Measurements from ENCODE around the gene C16orf54. TPM values are rescaled to one million over a fixed set of nuclear protein-coding genes. Genes with fewer than 3 reads are reported as not detected.
"Not testable (repeated sequence)": the region's sequence is repeated elsewhere in the genome, so short reads cannot be mapped to it uniquely, and the experiment has no call there.

Gene C16orf54
- total and polyA plus RNA-seq, 5 donors from 2014 or later = 31.4 to 89.4 (median 77.3) TPM

DNA sequence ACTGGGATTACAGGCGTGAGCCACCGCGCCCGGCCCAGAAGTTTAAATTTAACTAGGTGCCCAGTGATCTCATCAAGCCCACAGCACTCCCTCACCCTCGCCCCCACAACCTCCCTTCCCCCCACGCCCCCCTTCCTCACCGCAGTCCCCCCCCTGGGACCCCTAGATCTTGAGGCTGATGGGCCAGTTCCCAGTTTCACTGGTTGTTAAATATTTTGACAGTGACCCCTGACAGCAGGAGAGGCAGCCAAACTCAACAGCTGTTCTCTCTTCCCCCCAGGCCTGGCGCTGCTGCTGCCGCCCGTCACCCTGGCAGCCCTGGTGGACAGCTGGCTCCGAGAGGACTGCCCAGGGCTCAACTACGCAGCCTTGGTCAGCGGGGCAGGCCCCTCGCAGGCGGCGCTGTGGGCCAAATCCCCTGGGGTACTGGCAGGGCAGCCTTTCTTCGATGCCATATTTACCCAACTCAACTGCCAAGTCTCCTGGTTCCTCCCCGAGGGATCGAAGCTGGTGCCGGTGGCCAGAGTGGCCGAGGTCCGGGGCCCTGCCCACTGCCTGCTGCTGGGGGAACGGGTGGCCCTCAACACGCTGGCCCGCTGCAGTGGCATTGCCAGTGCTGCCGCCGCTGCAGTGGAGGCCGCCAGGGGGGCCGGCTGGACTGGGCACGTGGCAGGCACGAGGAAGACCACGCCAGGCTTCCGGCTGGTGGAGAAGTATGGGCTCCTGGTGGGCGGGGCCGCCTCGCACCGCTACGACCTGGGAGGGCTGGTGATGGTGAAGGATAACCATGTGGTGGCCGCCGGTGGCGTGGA is 51.2 kb downstream of the C16orf54 start:
- DNase-seq = no peak
- H3K9me3 Mint-ChIP-seq = no peaks in the 10 kb centered on the region
- no peak for ATAC-seq (ENCODE audit: low read depth in 2 of 2)

DNA sequence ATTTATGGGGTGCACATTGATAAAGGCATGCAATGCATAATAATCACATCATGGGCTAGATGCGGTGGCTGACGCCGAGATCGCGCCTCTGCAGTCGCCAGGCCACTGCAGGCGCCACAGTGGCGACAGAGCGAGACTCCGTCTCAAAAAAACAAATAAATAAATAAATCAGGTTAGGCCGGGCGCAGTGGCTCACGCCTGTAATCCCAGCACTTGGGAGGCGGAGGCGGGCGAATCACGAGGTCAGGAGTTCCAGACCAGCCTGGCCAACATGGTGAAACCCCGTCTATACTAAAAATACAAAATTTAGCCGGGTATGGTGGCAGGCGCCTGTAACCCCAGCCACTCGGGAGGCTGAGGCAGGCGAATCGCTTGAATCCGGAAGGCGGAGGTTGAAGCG is 53.2 kb downstream of the C16orf54 start:
- not testable (repeated sequence) for H3K4me3 Mint-ChIP-seq; H3K27me3 Mint-ChIP-seq; H3K4me1 Mint-ChIP-seq; ATAC-seq (ENCODE audit: low read depth in 2 of 2); DNase-seq; H3K36me3 Mint-ChIP-seq; H3K4me3 ChIP-seq (ENCODE audit: low read depth, low read length); H3K27ac Mint-ChIP-seq; H3K9me3 ChIP-seq (ENCODE audit: control insufficient read depth in 2 of 2, low read length in 2 of 2); H3K9me3 Mint-ChIP-seq; H3K4me1 ChIP-seq (ENCODE audit: control insufficient read depth, insufficient read depth, low read length, poor library complexity, severe bottlenecking); H3K36me3 ChIP-seq (ENCODE audit: control insufficient read depth, insufficient read depth, low read length); H3K27ac ChIP-seq (ENCODE audit: insufficient read depth, low read length, poor library complexity, severe bottlenecking); H3K27me3 ChIP-seq (ENCODE audit: control insufficient read depth, insufficient read depth, low read length)

More for the DNA sequence above, 51.2 kb downstream of the C16orf54 start:
- no peaks in the 10 kb centered on the region for H3K36me3 ChIP-seq (ENCODE audit: control insufficient read depth, insufficient read depth, low read length)
- peaks cover 4% of the 10 kb centered on the region for H3K27me3 Mint-ChIP-seq
- H3K36me3 Mint-ChIP-seq = no peaks in the 10 kb centered on the region
- H3K9me3 ChIP-seq (ENCODE audit: control insufficient read depth in 2 of 2, low read length in 2 of 2) = no peaks in the 10 kb centered on the region
- H3K27ac ChIP-seq (ENCODE audit: insufficient read depth, low read length, poor library complexity, severe bottlenecking) = no peak overlapping the region
- no peak overlapping the region for H3K27ac Mint-ChIP-seq
- no peaks in the 10 kb centered on the region for H3K27me3 ChIP-seq (ENCODE audit: control insufficient read depth, insufficient read depth, low read length)
- H3K4me1 ChIP-seq (ENCODE audit: control insufficient read depth, insufficient read depth, low read length, poor library complexity, severe bottlenecking) = peaks cover 4% of the 10 kb centered on the region
- no peak overlapping the region for H3K4me3 Mint-ChIP-seq
- H3K4me3 ChIP-seq (ENCODE audit: low read depth, low read length) = no peak overlapping the region
- H3K4me1 Mint-ChIP-seq = peaks cover 0 to 10% (median 5%) of the 10 kb centered on the region in 4 donors

Other genes starting within 250 kb of the C16orf54 start
- 170 TPM for gene NPIPB12, start 239.6 kb downstream of the C16orf54 start, total RNA-seq
- gene NPIPB12, start 239.6 kb downstream of the C16orf54 start, polyA plus RNA-seq = 1 to 10 TPM; 1.6 to 4.1 (median 2.5) TPM
- gene SPN, start 82.7 kb downstream of the C16orf54 start, total RNA-seq = 149 TPM
- gene SPN, start 82.7 kb downstream of the C16orf54 start, polyA plus RNA-seq = 100 to 1,000 TPM; 103 to 135 (median 126) TPM
- 2.4 TPM for gene QPRT, start 66.8 kb downstream of the C16orf54 start, total RNA-seq
- gene QPRT, start 66.8 kb downstream of the C16orf54 start, polyA plus RNA-seq = 1 to 10 TPM in 1 of 4 donors, under 1 TPM in 3; 0.53 to 2.1 (median 0.69) TPM
- not detected for gene ZG16, start 32.3 kb upstream of the C16orf54 start, total RNA-seq
- gene ZG16, start 32.3 kb upstream of the C16orf54 start, polyA plus RNA-seq = not detected
- 89.1 TPM for gene KIF22, start 44.8 kb upstream of the C16orf54 start, total RNA-seq
- gene KIF22, start 44.8 kb upstream of the C16orf54 start, polyA plus RNA-seq = 10 to 100 TPM; 49.4 to 65.1 (median 56.1) TPM
- gene MAZ, start 60.5 kb upstream of the C16orf54 start, total RNA-seq = 224 TPM
- gene MAZ, start 60.5 kb upstream of the C16orf54 start, polyA plus RNA-seq = 10 to 100 TPM; 36.9 to 62.2 (median 44.5) TPM
- gene PRRT2, start 66.2 kb upstream of the C16orf54 start, total RNA-seq = 1.9 TPM
- gene PRRT2, start 66.2 kb upstream of the C16orf54 start, polyA plus RNA-seq = under 1 TPM in 2 of 4 donors, not detected in 2; 0.06 to 0.17 TPM
- gene PAGR1, start 70.2 kb upstream of the C16orf54 start, total RNA-seq = 15.6 TPM
- 10 to 100 TPM; 41.0 to 48.8 (median 45.5) TPM for gene PAGR1, start 70.2 kb upstream of the C16orf54 start, polyA plus RNA-seq
- 163 TPM for gene MVP, start 74.5 kb upstream of the C16orf54 start, total RNA-seq
- gene MVP, start 74.5 kb upstream of the C16orf54 start, polyA plus RNA-seq = 100 to 1,000 TPM; 116 to 157 (median 133) TPM
- gene CDIPT, start 117.2 kb upstream of the C16orf54 start, total RNA-seq = 47.7 TPM
- gene CDIPT, start 117.2 kb upstream of the C16orf54 start, polyA plus RNA-seq = 100 to 1,000 TPM; 100 to 122 (median 108) TPM
- gene SEZ6L2, start 153.6 kb upstream of the C16orf54 start, total RNA-seq = not detected
- not detected for gene SEZ6L2, start 153.6 kb upstream of the C16orf54 start, polyA plus RNA-seq
- not detected for gene ASPHD1, start 154.5 kb upstream of the C16orf54 start, total RNA-seq
- not detected for gene ASPHD1, start 154.5 kb upstream of the C16orf54 start, polyA plus RNA-seq
- 52.3 TPM for gene KCTD13, start 180.2 kb upstream of the C16orf54 start, total RNA-seq
- 10 to 100 TPM in 2 of 4 donors, 1 to 10 TPM in 2; 7.0 to 12.8 (median 9.9) TPM for gene KCTD13, start 180.2 kb upstream of the C16orf54 start, polyA plus RNA-seq
- 76.7 TPM for gene TMEM219, start 216.1 kb upstream of the C16orf54 start, total RNA-seq
- gene TMEM219, start 216.1 kb upstream of the C16orf54 start, polyA plus RNA-seq = 100 to 1,000 TPM; 193 to 261 (median 221) TPM
- gene TAOK2, start 227.9 kb upstream of the C16orf54 start, total RNA-seq = 30.0 TPM
- gene TAOK2, start 227.9 kb upstream of the C16orf54 start, polyA plus RNA-seq = 1 to 10 TPM; 2.1 to 3.5 (median 2.9) TPM
- gene HIRIP3, start 249.6 kb upstream of the C16orf54 start, total RNA-seq = 12.4 TPM
- gene HIRIP3, start 249.6 kb upstream of the C16orf54 start, polyA plus RNA-seq = 10 to 100 TPM; 13.9 to 19.9 (median 16.2) TPM